GM18499 (cell line): ENCODE data around the gene MUC15.

Experiments
- ATAC-seq: cut with Tn5 transposase; IDR thresholded peaks from one replicate; pipeline ENCODE4 v1.9.1; 2021; ENCODE audit warnings: moderate number of reproducible peaks; ENCODE audit not compliant: insufficient read depth, unreplicated experiment

MUC15 gene

GRCh38 chr11:26578998-26579661, 7.1 kb upstream of the MUC15 start:
- ATAC-seq: no peak

- ATAC-seq: no peak
These were observed 3.9 kb upstream of the MUC15 start for GRCh38 chr11:26575946-26576345.

- ATAC-seq: no peak
These were observed 1.8 kb upstream of the MUC15 start for GRCh38 chr11:26573896-26574295.

GRCh38 chr11:26572770-26573402, 823 bp upstream of the MUC15 start:
- ATAC-seq: no peak

- no peak for ATAC-seq
These were observed 2.4 kb downstream of the MUC15 start for GRCh38 chr11:26569646-26570045.

GRCh38 chr11:26558190-26558589, 13.9 kb downstream of the MUC15 start:
- no peak for ATAC-seq

- ATAC-seq: no peak
These were observed 14.4 kb downstream of the MUC15 start for GRCh38 chr11:26557666-26558065.

GRCh38 chr11:26556582-26556981, 15.5 kb downstream of the MUC15 start:
- no peak for ATAC-seq

- no peak for ATAC-seq
These were observed 17.6 kb downstream of the MUC15 start for GRCh38 chr11:26554455-26554854.

- ATAC-seq: no peak
These were observed 18.9 kb downstream of the MUC15 start for GRCh38 chr11:26553182-26553581.

GRCh38 chr11:26551186-26551801, 20.8 kb downstream of the MUC15 start:
- ATAC-seq: no peak

- ATAC-seq: no peak
These were observed 22.0 kb downstream of the MUC15 start for GRCh38 chr11:26550022-26550421.

GRCh38 chr11:26549176-26549575, 22.9 kb downstream of the MUC15 start:
- ATAC-seq: no peak

GRCh38 chr11:26541870-26542269, 30.2 kb downstream of the MUC15 start:
- ATAC-seq: no peak

- ATAC-seq: no peak
These were observed 32.5 kb downstream of the MUC15 start for GRCh38 chr11:26539517-26539916.

GRCh38 chr11:26537341-26537740, 34.7 kb downstream of the MUC15 start:
- ATAC-seq: no peak

GRCh38 chr11:26527685-26528084, 44.4 kb downstream of the MUC15 start:
- no peak for ATAC-seq

GRCh38 chr11:26522912-26523610, 49.0 kb downstream of the MUC15 start:
- no peak for ATAC-seq

- no peak for ATAC-seq
These were observed 52.6 kb downstream of the MUC15 start for GRCh38 chr11:26519469-26519868.

- no peak for ATAC-seq
These were observed 59.9 kb downstream of the MUC15 start for GRCh38 chr11:26512196-26512595.

- ATAC-seq: no peak
These were observed 61.3 kb downstream of the MUC15 start for GRCh38 chr11:26510756-26511155.
